Gastrocnemius medialis (tissue), 4 donors: ENCODE data around the gene SLC17A7.

Source experiments
- CTCF ChIP-seq, 5 experiments: fragments of 450-650 bp in 3 of 5; fragments of 200-600 bp in 2 of 5; sonication (generic) in 2 of 5; IDR thresholded peaks in 4 of 5; conservative IDR thresholded peaks in 1 of 5; 1 replicate in 4 of 5; 2 replicates in 1 of 5; pipeline ENCODE4 v1.5.1; 2016 to 2019; ENCODE audit warnings: antibody characterized with exemption in 5 of 5, mild to moderate bottlenecking in 3 of 5, moderate library complexity in 3 of 5
- POLR2A ChIP-seq, 2 donors: fragments of 450-650 bp; IDR thresholded peaks; one replicate each; pipeline ENCODE4 v1.6.1; 2017; ENCODE audit warnings: antibody characterized with exemption in 2 of 2, mild to moderate bottlenecking in 2 of 2, moderate library complexity in 2 of 2

DNA sequence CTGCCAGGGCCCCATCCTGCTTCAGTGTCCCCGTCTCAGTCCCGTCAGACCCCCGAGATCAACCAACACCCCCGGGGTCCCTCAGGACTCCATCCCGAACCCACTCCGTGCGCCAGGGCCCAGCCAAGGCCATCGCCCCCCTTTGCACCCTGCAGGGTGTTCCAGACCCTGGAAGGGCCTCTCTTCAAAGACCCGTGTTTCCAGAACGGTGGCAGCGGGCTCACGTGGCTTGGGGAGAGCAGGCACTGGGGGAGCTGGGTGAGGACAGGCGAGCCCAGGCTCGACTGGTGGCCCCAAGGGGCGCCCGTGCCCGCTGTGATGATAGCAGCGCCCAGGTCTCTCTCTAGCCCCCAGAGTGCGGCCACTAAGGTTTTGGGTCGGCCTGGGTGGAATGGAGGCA is 51.9 kb downstream of the SLC17A7 start:
- TF ChIP-seq POLR2A (IDR thresholded peaks at IDR 0.05) (no peak), CTCF (IDR thresholded peaks at IDR 0.05 in 4 of 5, conservative IDR thresholded peaks at IDR 0.05 in 1 of 5) (no peak)
